Nephron progenitor cell (in vitro differentiated cells): ENCODE results near the gene ANO10.

Source experiments
- DNase-seq: peaks from one replicate; pipeline ENCODE4 v3.0.0; 2021
- H3K27ac Mint-ChIP-seq: 2 replicates; pipeline ENCODE4 v1.8.0; 2021; ENCODE audit warnings: mild to moderate bottlenecking, moderate library complexity, mixed read lengths
- H3K27me3 Mint-ChIP-seq: 2 replicates; pipeline ENCODE4 v1.8.0; 2021; ENCODE audit warnings: mild to moderate bottlenecking, low read depth, mixed read lengths; ENCODE audit not compliant: poor library complexity
- H3K36me3 Mint-ChIP-seq: 2 replicates; pipeline ENCODE4 v1.8.0; 2021; ENCODE audit warnings: low read depth, mixed read lengths
- H3K4me1 Mint-ChIP-seq: 2 replicates; pipeline ENCODE4 v1.8.0; 2021; ENCODE audit warnings: mixed read lengths
- H3K4me3 Mint-ChIP-seq: 2 replicates; pipeline ENCODE4 v1.8.0; 2021; ENCODE audit warnings: mild to moderate bottlenecking, moderate library complexity, mixed read lengths
- H3K9me3 Mint-ChIP-seq: 2 replicates; pipeline ENCODE4 v1.8.0; 2021; ENCODE audit warnings: mild to moderate bottlenecking, moderate library complexity, mixed read lengths
- TF ChIP-seq, protein P1 (sequence below): fragments of 200-600 bp; sonication (generic); IDR thresholded peaks from 2 replicates; pipeline ENCODE4 v1.5.0; 2021; ENCODE audit warnings: antibody characterized with exemption

ANO10 gene

GRCh38 chr3:43349716-43350115 lies 272.1 kb downstream of the ANO10 start:
- Mint-ChIP-seq H3K27ac (no peak overlapping the region), H3K27me3 (peaks cover 4% of the 10 kb centered on the region), H3K9me3 (peaks cover 30% of the 10 kb centered on the region), H3K36me3 (peaks cover 94% of the 10 kb centered on the region), H3K4me3 (no peak overlapping the region), H3K4me1 (no peaks in the 10 kb centered on the region)
- no peak for DNase-seq
- TF ChIP-seq, protein P1, sequence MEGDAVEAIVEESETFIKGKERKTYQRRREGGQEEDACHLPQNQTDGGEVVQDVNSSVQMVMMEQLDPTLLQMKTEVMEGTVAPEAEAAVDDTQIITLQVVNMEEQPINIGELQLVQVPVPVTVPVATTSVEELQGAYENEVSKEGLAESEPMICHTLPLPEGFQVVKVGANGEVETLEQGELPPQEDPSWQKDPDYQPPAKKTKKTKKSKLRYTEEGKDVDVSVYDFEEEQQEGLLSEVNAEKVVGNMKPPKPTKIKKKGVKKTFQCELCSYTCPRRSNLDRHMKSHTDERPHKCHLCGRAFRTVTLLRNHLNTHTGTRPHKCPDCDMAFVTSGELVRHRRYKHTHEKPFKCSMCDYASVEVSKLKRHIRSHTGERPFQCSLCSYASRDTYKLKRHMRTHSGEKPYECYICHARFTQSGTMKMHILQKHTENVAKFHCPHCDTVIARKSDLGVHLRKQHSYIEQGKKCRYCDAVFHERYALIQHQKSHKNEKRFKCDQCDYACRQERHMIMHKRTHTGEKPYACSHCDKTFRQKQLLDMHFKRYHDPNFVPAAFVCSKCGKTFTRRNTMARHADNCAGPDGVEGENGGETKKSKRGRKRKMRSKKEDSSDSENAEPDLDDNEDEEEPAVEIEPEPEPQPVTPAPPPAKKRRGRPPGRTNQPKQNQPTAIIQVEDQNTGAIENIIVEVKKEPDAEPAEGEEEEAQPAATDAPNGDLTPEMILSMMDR, result no peak

- H3K4me1 Mint-ChIP-seq, result no peaks in the 10 kb centered on the region
- peak overlapping the region; percentile 13 for H3K27ac Mint-ChIP-seq
- H3K27me3 Mint-ChIP-seq, result no peaks in the 10 kb centered on the region
- H3K36me3 Mint-ChIP-seq, result peaks cover 94% of the 10 kb centered on the region
- TF ChIP-seq, protein P1, result no peak
- H3K9me3 Mint-ChIP-seq, result peaks cover 23% of the 10 kb centered on the region
- H3K4me3 Mint-ChIP-seq, result no peak overlapping the region
- no peak for DNase-seq
Observed at GRCh38 chr3:43348852-43349574, 272.8 kb downstream of the ANO10 start.

DNA sequence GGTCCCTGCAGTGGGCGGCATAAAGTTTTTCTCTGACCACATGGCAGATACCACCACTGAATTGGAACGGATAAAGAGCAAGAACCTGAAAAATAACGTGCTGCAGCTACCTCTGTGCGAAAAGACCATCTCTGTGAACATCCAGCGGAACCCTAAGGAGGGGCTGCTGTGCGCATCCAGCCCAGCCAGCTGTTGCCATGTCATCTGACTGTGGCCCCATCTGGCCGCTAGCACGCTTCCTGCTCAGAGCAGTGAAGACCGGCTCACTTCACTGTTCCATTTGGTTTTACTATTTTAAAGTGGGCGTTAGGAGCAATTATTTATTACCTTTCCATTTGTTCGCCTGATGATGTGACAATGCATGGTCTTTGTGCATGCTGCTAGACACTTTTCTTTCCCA lies 273.5 kb downstream of the ANO10 start:
- DNase-seq, result no peak
- peaks cover 94% of the 10 kb centered on the region for H3K36me3 Mint-ChIP-seq
- H3K27me3 Mint-ChIP-seq, result no peaks in the 10 kb centered on the region
- H3K9me3 Mint-ChIP-seq, result peaks cover 16% of the 10 kb centered on the region
- TF ChIP-seq, protein P1, result no peak
- no peak overlapping the region for H3K4me3 Mint-ChIP-seq
- no peak overlapping the region for H3K27ac Mint-ChIP-seq
- H3K4me1 Mint-ChIP-seq, result no peaks in the 10 kb centered on the region

GRCh38 chr3:43347774-43348173 lies 274.0 kb downstream of the ANO10 start:
- Mint-ChIP-seq H3K36me3 (peaks cover 94% of the 10 kb centered on the region), H3K27me3 (no peaks in the 10 kb centered on the region), H3K9me3 (peaks cover 10% of the 10 kb centered on the region), H3K4me3 (no peak overlapping the region), H3K27ac (no peak overlapping the region), H3K4me1 (no peaks in the 10 kb centered on the region)
- DNase-seq, result no peak
- TF ChIP-seq, protein P1, result no peak

DNA sequence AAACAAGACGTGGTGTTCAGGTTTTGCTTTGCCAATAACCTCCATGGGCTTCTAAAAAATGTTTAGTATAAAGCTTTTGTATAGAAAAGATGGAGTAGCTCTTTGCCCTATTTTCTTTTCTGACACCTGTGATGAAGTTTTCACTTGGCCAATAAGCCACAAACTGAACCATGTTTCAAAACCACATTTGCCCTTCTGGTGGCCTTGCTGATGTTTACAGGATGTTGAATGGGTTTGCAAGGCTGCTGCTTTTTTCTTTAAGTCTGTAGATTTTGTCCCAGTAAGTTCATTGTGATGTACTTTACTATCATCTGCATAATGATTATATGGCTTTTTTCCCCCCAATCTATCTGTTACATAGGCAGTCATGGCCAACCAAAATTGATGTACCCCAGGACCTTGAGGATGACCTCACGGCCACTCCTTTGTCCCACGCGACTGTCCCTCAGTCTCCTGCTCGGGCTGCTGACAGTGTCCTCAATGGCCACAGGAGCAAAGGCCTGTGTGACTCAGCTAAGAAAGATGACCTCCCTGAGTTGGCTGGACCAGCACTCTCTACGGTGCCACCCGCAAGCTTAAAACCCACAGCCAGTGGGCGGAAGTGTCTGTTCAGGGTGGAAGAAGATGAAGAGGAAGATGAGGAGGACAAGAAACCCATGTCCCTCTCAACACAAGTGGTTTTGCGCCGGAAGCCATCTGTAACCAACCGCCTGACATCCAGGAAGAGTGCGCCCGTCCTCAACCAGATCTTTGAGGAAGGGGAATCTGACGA lies 274.6 kb downstream of the ANO10 start:
- H3K36me3 Mint-ChIP-seq, result peaks cover 94% of the 10 kb centered on the region
- TF ChIP-seq, protein P1, result no peak
- DNase-seq, result no peak
- H3K27me3 Mint-ChIP-seq, result peaks cover under 1% of the 10 kb centered on the region
- H3K9me3 Mint-ChIP-seq, result peaks cover 4% of the 10 kb centered on the region
- no peaks in the 10 kb centered on the region for H3K4me1 Mint-ChIP-seq
- no peak overlapping the region for H3K4me3 Mint-ChIP-seq
- H3K27ac Mint-ChIP-seq, result peak overlapping the region; percentile 68
